Duodenal mucosa (tissue), 2 donors: ENCODE results near the gene SLFN14.
"Not testable (repeated sequence)": the region's sequence is repeated elsewhere in the genome, so short reads cannot be mapped to it uniquely, and the experiment has no call there.

Experiments
- H3K27ac ChIP-seq: one replicate; pipeline ENCODE4 v1.7.0; 2013; ENCODE audit warnings: low read depth, low read length
- H3K27me3 ChIP-seq, 2 donors: one replicate each; pipeline ENCODE4 v1.7.0; 2013; ENCODE audit warnings: low read length in 2 of 2, control low read depth in 1 of 2; ENCODE audit not compliant: insufficient read depth in 2 of 2, control insufficient read depth in 1 of 2
- H3K36me3 ChIP-seq, 2 donors: one replicate each; pipeline ENCODE4 v1.7.0; 2013; ENCODE audit warnings: low read length in 2 of 2, control low read depth in 1 of 2; ENCODE audit not compliant: insufficient read depth in 2 of 2, control insufficient read depth in 1 of 2
- H3K4me1 ChIP-seq, 2 donors: one replicate each; pipeline ENCODE4 v1.7.0; 2013; ENCODE audit warnings: low read length in 2 of 2, control low read depth in 1 of 2; ENCODE audit not compliant: insufficient read depth in 2 of 2, control insufficient read depth in 1 of 2
- H3K4me3 ChIP-seq, 2 donors: one replicate each; pipeline ENCODE4 v1.7.0; 2013; ENCODE audit warnings: low read length in 2 of 2, low read depth in 1 of 2
- H3K9ac ChIP-seq, 2 donors: one replicate each; pipeline ENCODE4 v1.7.0; 2013; ENCODE audit warnings: low read length in 2 of 2, low read depth in 1 of 2
- H3K9me3 ChIP-seq, 2 donors: one replicate each; pipeline ENCODE4 v1.7.0; 2013; ENCODE audit warnings: low read length in 2 of 2, control low read depth in 1 of 2; ENCODE audit not compliant: control insufficient read depth in 1 of 2

SLFN14 gene

DNA sequence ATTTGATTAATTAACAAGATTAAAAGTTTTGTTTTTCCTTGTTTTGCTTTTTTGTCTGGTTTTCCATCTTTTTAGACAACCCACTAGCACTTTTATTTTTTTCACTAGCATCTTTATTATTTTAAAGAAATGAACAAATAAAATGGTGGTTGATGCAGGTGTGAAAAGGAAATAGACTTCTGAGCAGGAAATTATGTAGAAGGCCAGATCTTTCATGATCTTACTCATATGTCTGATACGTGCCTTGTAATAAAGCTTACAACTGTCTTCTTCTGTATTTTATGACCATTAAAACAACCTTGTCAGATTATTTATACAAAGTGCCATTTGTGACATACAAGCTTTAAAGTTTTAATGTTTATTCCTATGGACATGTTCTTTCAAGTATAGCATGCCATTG lies 29.5 kb downstream of the SLFN14 start:
- Histone ChIP-seq H3K4me3 (no peak overlapping the region), H3K27ac (no peak overlapping the region), H3K9ac (no peak overlapping the region), H3K27me3 (peaks cover 0 to under 1% of the 10 kb centered on the region in 2 donors), H3K36me3 (no peaks in the 10 kb centered on the region), H3K4me1 (no peaks in the 10 kb centered on the region), H3K9me3 (no peaks in the 10 kb centered on the region)

GRCh38 chr17:35529866-35530265 lies 30.8 kb downstream of the SLFN14 start:
- Histone ChIP-seq H3K9me3 (no peaks in the 10 kb centered on the region), H3K4me3 (no peak overlapping the region), H3K9ac (no peak overlapping the region), H3K27ac (no peak overlapping the region), H3K4me1 (no peaks in the 10 kb centered on the region), H3K27me3 (peaks cover 0 to 2% of the 10 kb centered on the region in 2 donors), H3K36me3 (no peaks in the 10 kb centered on the region)

GRCh38 chr17:35529326-35529725 lies 31.3 kb downstream of the SLFN14 start:
- H3K27ac ChIP-seq, H3K4me3 ChIP-seq, H3K9ac ChIP-seq, H3K9me3 ChIP-seq, H3K4me1 ChIP-seq, H3K27me3 ChIP-seq, H3K36me3 ChIP-seq: not testable (repeated sequence)

- Histone ChIP-seq H3K9me3 (no peaks in the 10 kb centered on the region), H3K4me3 (no peak overlapping the region), H3K4me1 (peaks cover 0 to 7% of the 10 kb centered on the region in 2 donors), H3K9ac (no peak overlapping the region), H3K27me3 (peaks cover 0 to 2% of the 10 kb centered on the region in 2 donors), H3K36me3 (no peaks in the 10 kb centered on the region), H3K27ac (no peak overlapping the region)
Measured at GRCh38 chr17:35523296-35523695, 37.3 kb downstream of the SLFN14 start.

GRCh38 chr17:35521654-35522256 lies 38.9 kb downstream of the SLFN14 start:
- not testable (repeated sequence) for H3K4me3 ChIP-seq, H3K27ac ChIP-seq, H3K9ac ChIP-seq, H3K9me3 ChIP-seq, H3K4me1 ChIP-seq, H3K27me3 ChIP-seq, H3K36me3 ChIP-seq

GRCh38 chr17:35521150-35521549 lies 39.5 kb downstream of the SLFN14 start:
- Histone ChIP-seq H3K4me3 (no peak overlapping the region), H3K9me3 (no peaks in the 10 kb centered on the region), H3K4me1 (peaks cover 0 to 7% of the 10 kb centered on the region in 2 donors), H3K27me3 (peaks cover 0 to 1% of the 10 kb centered on the region in 2 donors), H3K27ac (no peak overlapping the region), H3K9ac (no peak overlapping the region), H3K36me3 (no peaks in the 10 kb centered on the region)

GRCh38 chr17:35519906-35520442 lies 40.6 kb downstream of the SLFN14 start:
- Histone ChIP-seq H3K4me1 (peaks cover 0 to 7% of the 10 kb centered on the region in 2 donors), H3K9me3 (no peaks in the 10 kb centered on the region), H3K4me3 (no peak overlapping the region), H3K27me3 (no peaks in the 10 kb centered on the region), H3K36me3 (no peaks in the 10 kb centered on the region), H3K9ac (no peak overlapping the region), H3K27ac (no peak overlapping the region)

GRCh38 chr17:35519439-35519838 lies 41.2 kb downstream of the SLFN14 start:
- Histone ChIP-seq H3K36me3 (no peaks in the 10 kb centered on the region), H3K9ac (no peak overlapping the region), H3K4me1 (peaks cover 0 to 7% of the 10 kb centered on the region in 2 donors), H3K9me3 (no peaks in the 10 kb centered on the region), H3K27ac (no peak overlapping the region), H3K4me3 (no peak overlapping the region), H3K27me3 (peaks cover 0 to 2% of the 10 kb centered on the region in 2 donors)

DNA sequence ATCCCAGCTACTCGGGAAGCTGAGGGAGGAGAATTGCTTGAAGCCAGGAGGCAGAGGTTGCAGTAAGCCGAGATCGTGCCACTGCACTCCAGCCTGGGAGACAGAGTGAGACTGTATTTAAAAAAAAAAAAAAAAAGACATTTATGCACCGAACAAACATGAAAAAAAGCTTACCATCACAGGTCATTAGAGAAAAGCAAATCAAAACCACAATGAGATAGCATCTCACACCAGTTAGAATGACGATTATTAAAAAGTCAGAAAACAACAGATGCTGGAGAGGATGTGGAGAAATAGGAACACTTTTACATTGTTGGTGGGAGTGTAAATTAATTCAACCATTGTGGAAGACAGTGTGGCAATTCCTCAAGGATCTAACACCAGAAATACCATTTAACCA lies 42.2 kb downstream of the SLFN14 start:
- H3K9me3 ChIP-seq, H3K9ac ChIP-seq, H3K27me3 ChIP-seq, H3K4me3 ChIP-seq, H3K4me1 ChIP-seq, H3K27ac ChIP-seq, H3K36me3 ChIP-seq: not testable (repeated sequence)

- H3K4me1 ChIP-seq, result no peaks in the 10 kb centered on the region
- H3K9me3 ChIP-seq, result no peaks in the 10 kb centered on the region
- no peaks in the 10 kb centered on the region for H3K36me3 ChIP-seq
- H3K27ac ChIP-seq, result no peak overlapping the region
- H3K27me3 ChIP-seq, result peaks cover 0 to 3% of the 10 kb centered on the region in 2 donors
- no peak overlapping the region for H3K9ac ChIP-seq
- H3K4me3 ChIP-seq, result no peak overlapping the region
Measured at GRCh38 chr17:35515027-35515426, 45.6 kb downstream of the SLFN14 start.
